ENCODE measurements around the gene CASR. TPM values are rescaled to one million over a fixed set of nuclear protein-coding genes. Genes with fewer than 3 reads are reported as not detected.
"Not testable (repeated sequence)": the region's sequence is repeated elsewhere in the genome, so short reads cannot be mapped to it uniquely, and the experiment has no call there.

The CASR gene
- total RNA-seq, 1 experiment from 2014 or later, result not detected

- DNase-seq (ENCODE audit: low read depth), result no peak
- in situ Hi-C loops (cut with HindIII; ENCODE audit: low pct_unique_long_range_greater_than_20kb, low sequenced_read_pairs), result no loop called here
These were observed 17.2 kb downstream of the CASR start for GRCh38 chr3:122200661-122201060.

- in situ Hi-C loops (cut with HindIII; ENCODE audit: low pct_unique_long_range_greater_than_20kb, low sequenced_read_pairs); DNase-seq (ENCODE audit: low read depth): not testable (repeated sequence)
These were observed 18.0 kb downstream of the CASR start for GRCh38 chr3:122201476-122201875.

GRCh38 chr3:122208579-122208978, 25.1 kb downstream of the CASR start:
- no peak for DNase-seq (ENCODE audit: low read depth)
- in situ Hi-C loops (cut with HindIII; ENCODE audit: low pct_unique_long_range_greater_than_20kb, low sequenced_read_pairs), result no loop called here

- in situ Hi-C loops (cut with HindIII; ENCODE audit: low pct_unique_long_range_greater_than_20kb, low sequenced_read_pairs), result no loop called here
- no peak for DNase-seq (ENCODE audit: low read depth)
These were observed 30.2 kb downstream of the CASR start for GRCh38 chr3:122213650-122214049.

- in situ Hi-C loops (cut with HindIII; ENCODE audit: low pct_unique_long_range_greater_than_20kb, low sequenced_read_pairs), result no loop called here
- DNase-seq (ENCODE audit: low read depth), result no peak
These were observed 31.2 kb downstream of the CASR start for GRCh38 chr3:122214711-122215110.

GRCh38 chr3:122215592-122216298, 32.3 kb downstream of the CASR start:
- DNase-seq (ENCODE audit: low read depth), result no peak
- in situ Hi-C loops (cut with HindIII; ENCODE audit: low pct_unique_long_range_greater_than_20kb, low sequenced_read_pairs), result no loop called here

- in situ Hi-C loops (cut with HindIII; ENCODE audit: low pct_unique_long_range_greater_than_20kb, low sequenced_read_pairs), result no loop called here
- no peak for DNase-seq (ENCODE audit: low read depth)
These were observed 34.4 kb downstream of the CASR start for GRCh38 chr3:122217901-122218300.

- in situ Hi-C loops (cut with HindIII; ENCODE audit: low pct_unique_long_range_greater_than_20kb, low sequenced_read_pairs), result no loop called here
- DNase-seq (ENCODE audit: low read depth), result no peak
These were observed 35.9 kb downstream of the CASR start for GRCh38 chr3:122219242-122219872.

- in situ Hi-C loops (cut with HindIII; ENCODE audit: low pct_unique_long_range_greater_than_20kb, low sequenced_read_pairs), result no loop called here
- DNase-seq (ENCODE audit: low read depth), result no peak
These were observed 43.7 kb downstream of the CASR start for GRCh38 chr3:122227036-122227781.

- DNase-seq (ENCODE audit: low read depth), result no peak
- in situ Hi-C loops (cut with HindIII; ENCODE audit: low pct_unique_long_range_greater_than_20kb, low sequenced_read_pairs), result no loop called here
These were observed 46.7 kb downstream of the CASR start for GRCh38 chr3:122230174-122230573.

GRCh38 chr3:122231465-122232157, 48.1 kb downstream of the CASR start:
- in situ Hi-C loops (cut with HindIII; ENCODE audit: low pct_unique_long_range_greater_than_20kb, low sequenced_read_pairs), result no loop called here
- no peak for DNase-seq (ENCODE audit: low read depth)

GRCh38 chr3:122232485-122232884, 49.0 kb downstream of the CASR start:
- in situ Hi-C loops (cut with HindIII; ENCODE audit: low pct_unique_long_range_greater_than_20kb, low sequenced_read_pairs), result no loop called here
- no peak for DNase-seq (ENCODE audit: low read depth)

GRCh38 chr3:122233101-122233952, 49.9 kb downstream of the CASR start:
- no peak for DNase-seq (ENCODE audit: low read depth)
- in situ Hi-C loops (cut with HindIII; ENCODE audit: low pct_unique_long_range_greater_than_20kb, low sequenced_read_pairs), result no loop called here

- in situ Hi-C loops (cut with HindIII; ENCODE audit: low pct_unique_long_range_greater_than_20kb, low sequenced_read_pairs), result no loop called here
- no peak for DNase-seq (ENCODE audit: low read depth)
These were observed 50.6 kb downstream of the CASR start for GRCh38 chr3:122234117-122234516.

- no peak for DNase-seq (ENCODE audit: low read depth)
- in situ Hi-C loops (cut with HindIII; ENCODE audit: low pct_unique_long_range_greater_than_20kb, low sequenced_read_pairs), result no loop called here
These were observed 51.7 kb downstream of the CASR start for GRCh38 chr3:122235147-122235546.

GRCh38 chr3:122239112-122239511, 55.6 kb downstream of the CASR start:
- in situ Hi-C loops (cut with HindIII; ENCODE audit: low pct_unique_long_range_greater_than_20kb, low sequenced_read_pairs), result no loop called here
- no peak for DNase-seq (ENCODE audit: low read depth)

- in situ Hi-C loops (cut with HindIII; ENCODE audit: low pct_unique_long_range_greater_than_20kb, low sequenced_read_pairs), result no loop called here
- DNase-seq (ENCODE audit: low read depth), result no peak
These were observed 62.2 kb downstream of the CASR start for GRCh38 chr3:122245513-122246174.

Data from Caki2 (cell line).